Natural killer cell (primary cell): ENCODE measurements around the gene NHSL2. TPM values are rescaled to one million over a fixed set of nuclear protein-coding genes. Genes with fewer than 3 reads are reported as not detected.
"Not testable (repeated sequence)": the region's sequence is repeated elsewhere in the genome, so short reads cannot be mapped to it uniquely, and the experiment has no call there.

Source experiments
- ATAC-seq, 3 donors: fragments of 150-1000 bp in 2 of 3; fragments of 200-7000 bp in 1 of 3; cut with Tn5 transposase; 1 replicate in 1 of 3; 2 replicates in 2 of 3; pipeline ENCODE4 v1.10.0; 2021; ENCODE audit warnings: mild to moderate bottlenecking in 2 of 3, moderate library complexity in 2 of 3
- DNase-seq, 2 donors: peaks; one replicate each; pipeline versions ENCODE4 v3.0.0 to v3.0.0-alpha.2; 2013 to 2021; ENCODE audit warnings: mixed read lengths in 1 of 2
- H3K27ac ChIP-seq: one replicate; pipeline ENCODE4 v1.5.1; 2013; ENCODE audit warnings: mild to moderate bottlenecking, low read length
- H3K27me3 ChIP-seq: one replicate; pipeline ENCODE4 v1.6.1; 2013; ENCODE audit warnings: low read length; ENCODE audit not compliant: control insufficient read depth, insufficient read depth
- H3K36me3 ChIP-seq: one replicate; pipeline ENCODE4 v1.6.1; 2013; ENCODE audit warnings: low read length; ENCODE audit not compliant: control insufficient read depth, insufficient read depth
- H3K4me1 ChIP-seq: one replicate; pipeline ENCODE4 v1.6.1; 2013; ENCODE audit warnings: low read length; ENCODE audit not compliant: control insufficient read depth, insufficient read depth
- H3K4me3 ChIP-seq: one replicate; pipeline ENCODE4 v1.5.1; 2013; ENCODE audit warnings: low read length
- H3K9me3 ChIP-seq: one replicate; pipeline ENCODE4 v1.6.1; 2013; ENCODE audit warnings: low read length; ENCODE audit not compliant: control insufficient read depth, insufficient read depth
- H3K27ac Mint-ChIP-seq, 2 donors: one replicate each; pipeline ENCODE4 v1.8.0; 2022; ENCODE audit warnings: mild to moderate bottlenecking in 2 of 2, mixed read lengths in 2 of 2, moderate library complexity in 1 of 2
- H3K27me3 Mint-ChIP-seq, 2 donors: one replicate each; pipeline ENCODE4 v1.8.0; 2022; ENCODE audit warnings: low read depth in 2 of 2, mixed read lengths in 2 of 2
- H3K36me3 Mint-ChIP-seq: one replicate; pipeline ENCODE4 v1.8.0; 2022; ENCODE audit warnings: mixed read lengths
- H3K4me1 Mint-ChIP-seq, 2 donors: one replicate each; pipeline ENCODE4 v1.8.0; 2022; ENCODE audit warnings: mixed read lengths in 2 of 2
- H3K4me3 Mint-ChIP-seq: one replicate; pipeline ENCODE4 v1.8.0; 2022; ENCODE audit warnings: mild to moderate bottlenecking, moderate library complexity, mixed read lengths
- H3K9me3 Mint-ChIP-seq, 2 donors: one replicate each; pipeline ENCODE4 v1.8.0; 2022; ENCODE audit warnings: mixed read lengths in 2 of 2
- WGBS: methylation state at CpG from one replicate; pipeline ENCODE4 v1.1.7; 2013; ENCODE audit warnings: missing lambda C conversion rate; ENCODE audit not compliant: insufficient coverage; 5-methylcytosine and 5-hydroxymethylcytosine counted together
- intact Hi-C: fragments of 100-400 bp; cut with micrococcal nuclease; formaldehyde crosslinking; loops from one replicate; pipeline ENCODE4 v1.14.2; 2022
- total RNA-seq, 4 donors: library from RNA; stranded (reverse); fragments of 120-200 nt in 1 of 4; gene quantifications; one replicate each; pipeline versions ENCODE4 v1.2.3 to v1.2.4, GENCODE V29; 2013 to 2022
- TF ChIP-seq, protein P1 (sequence below): fragments of 200-600 bp; IDR thresholded peaks from one replicate; pipeline ENCODE4 v1.8.0; 2022; ENCODE audit warnings: antibody characterized with exemption

The NHSL2 gene
- 10 to 100 TPM; 15.0 to 32.5 (median 30.8) TPM for total RNA-seq
- total RNA-seq (2013), result 23.8 TPM

DNA sequence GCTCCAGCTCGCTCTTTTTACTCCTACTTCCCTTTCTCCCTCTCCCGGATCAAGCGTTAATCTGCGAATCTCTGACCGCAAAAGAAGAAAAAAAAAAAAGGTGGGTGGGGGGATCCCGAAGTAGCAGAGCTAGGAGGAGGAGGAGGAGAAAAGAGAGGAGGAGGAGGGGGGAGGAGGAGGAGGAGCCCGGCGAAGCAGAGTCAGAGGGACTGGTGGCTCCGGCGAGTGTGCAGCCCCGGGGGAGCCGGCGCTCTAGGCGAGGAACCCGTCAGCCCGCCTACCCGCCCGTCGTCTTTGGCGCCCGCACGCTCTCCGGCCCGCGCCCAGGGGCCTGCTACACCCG lies at the start of gene NHSL2:
TSS of gene NHSL2 (plus strand) at position 203 of the 343 bp plus-strand sequence.
- WGBS, result 0% methylated on average over 23 of the region's 26 CpGs
- Histone ChIP-seq H3K9me3 (no peaks in the 10 kb centered on the region), H3K36me3 (no peaks in the 10 kb centered on the region), H3K27me3 (peaks cover 5% of the 10 kb centered on the region), H3K4me3 (peak within 1 kb of the TSS; percentile 3), H3K27ac (no peak within 1 kb of the TSS), H3K4me1 (peaks cover 16% of the 10 kb centered on the region)
- Mint-ChIP-seq H3K36me3 (no peaks in the 10 kb centered on the region), H3K27ac (no peak within 1 kb of the TSS), H3K27me3 (peaks cover 24 to 59% of the 10 kb centered on the region in 2 donors), H3K4me3 (peak within 1 kb of the TSS; percentile 62), H3K9me3 (no peaks in the 10 kb centered on the region), H3K4me1 (no peaks in the 10 kb centered on the region)
- ATAC-seq, result peak; percentile 56 to 58 (median 57)
- TF ChIP-seq, protein P1, sequence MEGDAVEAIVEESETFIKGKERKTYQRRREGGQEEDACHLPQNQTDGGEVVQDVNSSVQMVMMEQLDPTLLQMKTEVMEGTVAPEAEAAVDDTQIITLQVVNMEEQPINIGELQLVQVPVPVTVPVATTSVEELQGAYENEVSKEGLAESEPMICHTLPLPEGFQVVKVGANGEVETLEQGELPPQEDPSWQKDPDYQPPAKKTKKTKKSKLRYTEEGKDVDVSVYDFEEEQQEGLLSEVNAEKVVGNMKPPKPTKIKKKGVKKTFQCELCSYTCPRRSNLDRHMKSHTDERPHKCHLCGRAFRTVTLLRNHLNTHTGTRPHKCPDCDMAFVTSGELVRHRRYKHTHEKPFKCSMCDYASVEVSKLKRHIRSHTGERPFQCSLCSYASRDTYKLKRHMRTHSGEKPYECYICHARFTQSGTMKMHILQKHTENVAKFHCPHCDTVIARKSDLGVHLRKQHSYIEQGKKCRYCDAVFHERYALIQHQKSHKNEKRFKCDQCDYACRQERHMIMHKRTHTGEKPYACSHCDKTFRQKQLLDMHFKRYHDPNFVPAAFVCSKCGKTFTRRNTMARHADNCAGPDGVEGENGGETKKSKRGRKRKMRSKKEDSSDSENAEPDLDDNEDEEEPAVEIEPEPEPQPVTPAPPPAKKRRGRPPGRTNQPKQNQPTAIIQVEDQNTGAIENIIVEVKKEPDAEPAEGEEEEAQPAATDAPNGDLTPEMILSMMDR, result no peak
- DNase-seq, result peak in 1 of 2 donors; percentile 20
- intact Hi-C loops, result no loop called here

DNA sequence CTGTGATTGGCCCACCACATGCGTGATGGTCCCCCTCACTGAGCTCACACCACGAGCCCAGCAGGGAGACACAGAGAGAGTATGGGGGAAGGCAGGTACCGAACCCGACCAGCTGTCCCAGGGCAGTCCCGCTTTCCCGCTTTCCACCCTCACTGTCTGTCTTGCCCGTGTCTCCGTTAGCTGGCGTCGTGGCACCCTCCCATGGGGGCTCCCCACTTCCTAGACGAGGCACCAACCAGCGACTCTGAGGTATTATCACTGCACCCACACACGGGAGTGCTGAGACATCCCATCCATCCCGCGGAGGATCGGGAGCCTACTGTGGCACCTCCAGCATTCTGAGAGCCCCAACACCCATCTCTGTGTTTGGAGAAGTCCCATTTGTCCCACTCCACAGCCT lies 43.0 kb upstream of the NHSL2 start:
- H3K4me3 Mint-ChIP-seq, result no peak overlapping the region
- WGBS, result 90% methylated on average over 16 of the region's 16 CpGs
- TF ChIP-seq, protein P1, result no peak
- ATAC-seq (no peak), DNase-seq (no peak)
- Histone ChIP-seq H3K27me3 (no peaks in the 10 kb centered on the region), H3K4me3 (no peak overlapping the region), H3K9me3 (no peaks in the 10 kb centered on the region), H3K27ac (no peak overlapping the region), H3K36me3 (no peaks in the 10 kb centered on the region), H3K4me1 (no peaks in the 10 kb centered on the region)
- no peaks in the 10 kb centered on the region for H3K4me1 Mint-ChIP-seq
- intact Hi-C loops, result no loop called here
- H3K36me3 Mint-ChIP-seq, result no peaks in the 10 kb centered on the region
- H3K27me3 Mint-ChIP-seq, result peaks cover 14 to 24% of the 10 kb centered on the region in 2 donors
- H3K9me3 Mint-ChIP-seq, result no peaks in the 10 kb centered on the region
- no peak overlapping the region for H3K27ac Mint-ChIP-seq

DNA sequence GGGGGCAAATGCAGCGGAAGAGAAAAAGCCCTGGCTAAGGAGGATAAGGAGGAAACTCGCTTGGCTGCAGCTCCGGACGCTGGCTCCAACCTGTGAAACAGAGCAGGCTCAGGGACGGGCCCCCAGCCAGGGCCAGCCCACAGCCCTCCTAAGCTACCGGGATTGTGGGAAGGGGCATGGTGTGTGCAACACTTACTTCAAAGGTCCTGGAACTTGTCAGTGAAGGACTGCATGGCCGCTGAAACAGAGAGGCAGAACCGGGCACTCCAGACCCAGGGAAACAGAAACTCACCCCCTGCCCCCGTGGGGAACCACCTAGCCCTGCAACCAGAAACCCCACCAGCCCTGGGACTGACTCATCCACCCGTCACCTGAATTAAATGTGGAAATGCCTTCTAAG lies 41.1 kb upstream of the NHSL2 start:
- WGBS, result no CpG with 5 or more reads among the region's 10 CpGs
- H3K27me3 Mint-ChIP-seq, result peaks cover 9 to 18% of the 10 kb centered on the region in 2 donors
- H3K36me3 ChIP-seq, H3K27ac Mint-ChIP-seq, H3K27ac ChIP-seq, H3K4me1 ChIP-seq, H3K9me3 Mint-ChIP-seq, H3K4me1 Mint-ChIP-seq, ATAC-seq, intact Hi-C loops, H3K36me3 Mint-ChIP-seq, H3K4me3 ChIP-seq, H3K9me3 ChIP-seq, H3K27me3 ChIP-seq, H3K4me3 Mint-ChIP-seq, DNase-seq: not testable (repeated sequence)

DNA sequence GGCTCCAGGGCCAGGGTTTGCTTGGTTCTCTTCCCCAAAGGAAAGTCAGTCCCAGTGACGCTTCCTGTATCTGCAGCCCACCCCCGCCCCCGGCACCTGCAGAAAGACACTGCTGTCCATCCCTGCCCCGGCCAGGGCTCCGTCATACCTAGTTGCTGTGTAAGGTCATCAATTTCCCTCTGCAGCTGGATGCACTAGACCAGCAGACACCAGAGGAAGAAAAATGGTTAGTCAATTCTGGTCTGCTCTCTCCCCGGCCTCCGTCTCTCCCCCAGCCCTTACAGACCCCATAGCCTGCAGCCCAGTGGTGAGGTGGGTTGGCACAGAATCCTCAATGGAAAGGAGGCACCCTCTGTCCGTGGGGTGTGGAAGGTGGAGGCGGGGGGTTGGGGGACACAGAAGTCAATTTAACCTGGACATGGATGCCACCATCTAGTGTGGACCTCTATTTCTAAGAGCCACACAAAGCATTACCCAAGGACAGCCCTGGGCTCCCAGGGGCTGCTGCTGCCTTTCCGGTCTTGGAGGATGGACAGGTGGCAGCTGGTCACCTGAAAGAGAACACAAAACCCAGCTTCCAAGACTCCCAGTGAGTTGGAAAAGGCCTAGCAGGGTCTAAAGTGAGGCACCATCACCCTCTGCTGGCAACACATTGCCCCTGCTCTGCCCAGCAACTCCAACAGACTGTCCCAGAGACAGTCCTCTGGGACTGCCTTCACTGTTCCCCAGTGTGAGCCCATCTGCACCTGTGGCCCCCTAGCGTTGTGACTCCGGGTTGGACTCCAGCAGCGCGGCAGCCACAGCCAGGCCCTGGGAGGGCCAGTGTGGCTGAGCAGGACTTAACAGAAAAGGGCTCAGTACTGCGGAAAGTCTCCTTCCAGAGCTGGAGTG lies 40.2 kb upstream of the NHSL2 start:
- Histone ChIP-seq H3K4me1 (no peaks in the 10 kb centered on the region), H3K9me3 (no peaks in the 10 kb centered on the region), H3K36me3 (no peaks in the 10 kb centered on the region), H3K4me3 (no peak overlapping the region), H3K27me3 (no peaks in the 10 kb centered on the region), H3K27ac (no peak overlapping the region)
- Mint-ChIP-seq H3K4me1 (no peaks in the 10 kb centered on the region), H3K9me3 (no peaks in the 10 kb centered on the region), H3K36me3 (no peaks in the 10 kb centered on the region), H3K27me3 (peaks cover 9 to 18% of the 10 kb centered on the region in 2 donors), H3K4me3 (no peak overlapping the region), H3K27ac (no peak overlapping the region)
- intact Hi-C loops, result no loop called here
- TF ChIP-seq, protein P1, result no peak
- ATAC-seq (no peak), DNase-seq (no peak)
- 62% methylated on average over 11 of the region's 15 CpGs for WGBS
